ENCODE results near the gene CCDC149.

Gene CCDC149

GRCh38 chr4:24849756-24850155 lies 63.1 kb downstream of the CCDC149 start:
- TF ChIP-seq CTCF (IDR thresholded peaks at IDR 0.05; ENCODE audit: low read length, missing control alignments) = no peak
- no peak for DNase-seq (ENCODE audit: low read depth)

GRCh38 chr4:24849351-24849750 lies 63.5 kb downstream of the CCDC149 start:
- no peak for TF ChIP-seq CTCF (IDR thresholded peaks at IDR 0.05; ENCODE audit: low read length, missing control alignments)
- no peak for DNase-seq (ENCODE audit: low read depth)
- H3K4me3 ChIP-seq (replicated peaks; ENCODE audit: low read depth, low read length) = no peak overlapping the region

More at GRCh38 chr4:24849756-24850155, 63.1 kb downstream of the CCDC149 start:
- H3K4me3 ChIP-seq (replicated peaks; ENCODE audit: low read depth, low read length) = no peak overlapping the region

- no peak overlapping the region for H3K4me3 ChIP-seq (replicated peaks; ENCODE audit: low read depth, low read length)
- no peak for DNase-seq (ENCODE audit: low read depth)
- TF ChIP-seq CTCF (IDR thresholded peaks at IDR 0.05; ENCODE audit: low read length, missing control alignments) = no peak
Measured at GRCh38 chr4:24846716-24847115, 66.1 kb downstream of the CCDC149 start.

GRCh38 chr4:24845902-24846301 lies 66.9 kb downstream of the CCDC149 start:
- TF ChIP-seq CTCF (IDR thresholded peaks at IDR 0.05; ENCODE audit: low read length, missing control alignments) = no peak
- no peak for DNase-seq (ENCODE audit: low read depth)
- H3K4me3 ChIP-seq (replicated peaks; ENCODE audit: low read depth, low read length) = no peak overlapping the region

GRCh38 chr4:24845132-24845531 lies 67.7 kb downstream of the CCDC149 start:
- TF ChIP-seq CTCF (IDR thresholded peaks at IDR 0.05; ENCODE audit: low read length, missing control alignments) = no peak
- no peak overlapping the region for H3K4me3 ChIP-seq (replicated peaks; ENCODE audit: low read depth, low read length)
- DNase-seq (ENCODE audit: low read depth) = no peak

GRCh38 chr4:24843096-24843495 lies 69.7 kb downstream of the CCDC149 start:
- no peak overlapping the region for H3K4me3 ChIP-seq (replicated peaks; ENCODE audit: low read depth, low read length)
- TF ChIP-seq CTCF (IDR thresholded peaks at IDR 0.05; ENCODE audit: low read length, missing control alignments) = no peak
- DNase-seq (ENCODE audit: low read depth) = no peak

GRCh38 chr4:24842356-24842755 lies 70.5 kb downstream of the CCDC149 start:
- no peak for TF ChIP-seq CTCF (IDR thresholded peaks at IDR 0.05; ENCODE audit: low read length, missing control alignments)
- H3K4me3 ChIP-seq (replicated peaks; ENCODE audit: low read depth, low read length) = no peak overlapping the region
- DNase-seq (ENCODE audit: low read depth) = no peak
